ENCODE measurements around the gene NHP2.
"Not testable (repeated sequence)": the region's sequence is repeated elsewhere in the genome, so short reads cannot be mapped to it uniquely, and the experiment has no call there.

The NHP2 gene

GRCh38 chr5:178130234-178130575, 23.5 kb downstream of the NHP2 start:
- DNase-seq, result not testable (repeated sequence)

- no peak for DNase-seq
Measured at GRCh38 chr5:178129296-178129695, 24.4 kb downstream of the NHP2 start.

- not testable (repeated sequence) for DNase-seq
Measured at GRCh38 chr5:178127300-178128009, 26.2 kb downstream of the NHP2 start.

GRCh38 chr5:178126556-178126955, 27.1 kb downstream of the NHP2 start:
- DNase-seq, result no peak

GRCh38 chr5:178125253-178125906, 28.3 kb downstream of the NHP2 start:
- DNase-seq, result no peak

GRCh38 chr5:178123966-178124925, 29.4 kb downstream of the NHP2 start:
- no peak for DNase-seq

- DNase-seq, result no peak
Measured at GRCh38 chr5:178123094-178123965, 30.4 kb downstream of the NHP2 start.

- DNase-seq, result no peak
Measured at GRCh38 chr5:178122346-178122745, 31.3 kb downstream of the NHP2 start.

- no peak for DNase-seq
Measured at GRCh38 chr5:178121391-178122276, 32.1 kb downstream of the NHP2 start.

- DNase-seq, result peak; percentile 78
Measured at GRCh38 chr5:178120607-178121357, 32.9 kb downstream of the NHP2 start.

- DNase-seq, result no peak
Measured at GRCh38 chr5:178119915-178120606, 33.6 kb downstream of the NHP2 start.

- DNase-seq, result no peak
Measured at GRCh38 chr5:178117923-178118701, 35.6 kb downstream of the NHP2 start.

GRCh38 chr5:178116143-178116885, 37.4 kb downstream of the NHP2 start:
- DNase-seq, result peak; percentile 52

- no peak for DNase-seq
Measured at GRCh38 chr5:178115814-178116142, 37.9 kb downstream of the NHP2 start.

GRCh38 chr5:178115136-178115813, 38.4 kb downstream of the NHP2 start:
- DNase-seq, result no peak

- DNase-seq, result peak; percentile 44
Measured at GRCh38 chr5:178114325-178115135, 39.2 kb downstream of the NHP2 start.

GRCh38 chr5:178113841-178114324, 39.8 kb downstream of the NHP2 start:
- DNase-seq, result peak; percentile 39
